HEK293 (cell line): ENCODE results near the gene ARMC8.

Experiments used
- SETDB1 ChIP-seq: IDR thresholded peaks from one replicate; pipeline ENCODE4 v1.6.1; 2017; ENCODE audit warnings: mild to moderate bottlenecking, low read length, moderate library complexity, mixed read lengths; ENCODE audit not compliant: insufficient read length
- ZFP37 ChIP-seq: fragments of 450-650 bp; formaldehyde crosslinking; IDR thresholded peaks from 2 replicates; pipeline ENCODE4 v1.5.1; 2016; ENCODE audit warnings: missing biosample characterization, missing genetic modification characterization
- ZNF221 ChIP-seq: fragments of 450-650 bp; formaldehyde crosslinking; IDR thresholded peaks from 2 replicates; pipeline ENCODE4 v1.5.1; 2017; ENCODE audit warnings: missing biosample characterization, missing genetic modification characterization, borderline replicate concordance
- ZNF658 ChIP-seq: fragments of 450-650 bp; formaldehyde crosslinking; IDR thresholded peaks from 2 replicates; pipeline ENCODE4; 2016; ENCODE audit warnings: missing biosample characterization, missing genetic modification characterization

- TF ChIP-seq SETDB1 = no peak
- TF ChIP-seq ZNF221 = no peak
- no peak for TF ChIP-seq ZFP37 (tag by site-specific recombination)
- no peak for TF ChIP-seq ZNF658
Measured at GRCh38 chr3:138259126-138259525, 72.0 kb downstream of the ARMC8 start.
